ENCODE results near the gene CRYBG1.

CRYBG1 gene

DNA sequence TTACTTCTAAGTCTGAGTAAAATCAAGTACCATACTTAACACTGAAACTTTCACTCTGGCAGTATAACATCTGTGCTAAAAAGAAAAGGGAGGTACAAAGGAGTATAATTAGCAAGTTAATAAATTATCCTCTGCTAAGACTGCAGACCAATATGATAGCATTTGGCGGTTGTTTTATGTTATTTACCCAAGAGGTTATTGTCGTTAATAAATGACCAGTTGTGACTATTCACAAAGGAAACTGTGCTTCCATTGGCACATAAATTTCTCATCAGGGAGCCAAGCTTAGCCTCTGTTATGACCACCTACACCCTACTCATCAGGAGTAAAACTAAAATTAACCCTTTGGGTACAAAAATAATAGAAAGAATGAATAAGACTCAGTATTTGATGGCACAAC is 86.5 kb downstream of the CRYBG1 start:
- Mint-ChIP-seq H3K4me3 (no peak overlapping the region), H3K27ac (no peak overlapping the region), H3K9me3 (no peaks in the 10 kb centered on the region), H3K4me1 (ENCODE audit: low read depth) (peaks cover 15% of the 10 kb centered on the region), H3K27me3 (ENCODE audit: low read depth) (peaks cover 11% of the 10 kb centered on the region), H3K36me3 (ENCODE audit: low read depth) (no peaks in the 10 kb centered on the region)
- DNase-seq (ENCODE audit: low spot score): no peak

DNA sequence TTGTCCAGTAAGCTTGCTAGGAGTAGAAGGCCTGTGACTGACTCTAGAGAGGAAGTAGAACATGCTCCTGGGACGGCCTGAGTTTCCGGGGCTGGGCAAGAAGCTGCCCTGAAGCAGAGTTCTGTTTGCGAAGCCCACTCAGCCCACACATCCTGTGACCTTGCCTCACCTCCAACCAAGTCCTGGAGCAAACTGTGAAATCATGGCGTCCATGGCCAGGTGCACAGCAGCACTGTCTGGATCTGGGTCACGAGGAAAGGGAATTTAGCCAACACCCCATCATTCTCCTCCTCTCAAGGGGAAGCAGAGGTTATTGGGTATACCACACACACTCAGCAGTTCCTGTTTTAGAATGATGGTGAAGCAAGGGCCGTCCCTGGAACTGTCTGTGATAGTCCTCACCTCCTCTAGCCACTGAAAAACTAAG is 87.5 kb downstream of the CRYBG1 start:
- no peaks in the 10 kb centered on the region for H3K36me3 Mint-ChIP-seq (ENCODE audit: low read depth)
- no peaks in the 10 kb centered on the region for H3K9me3 Mint-ChIP-seq
- H3K27me3 Mint-ChIP-seq (ENCODE audit: low read depth): peaks cover under 1% of the 10 kb centered on the region
- H3K4me3 Mint-ChIP-seq: no peak overlapping the region
- DNase-seq (ENCODE audit: low spot score): no peak
- H3K27ac Mint-ChIP-seq: peak overlapping the region; percentile 17
- peaks cover 14% of the 10 kb centered on the region for H3K4me1 Mint-ChIP-seq (ENCODE audit: low read depth)

DNA sequence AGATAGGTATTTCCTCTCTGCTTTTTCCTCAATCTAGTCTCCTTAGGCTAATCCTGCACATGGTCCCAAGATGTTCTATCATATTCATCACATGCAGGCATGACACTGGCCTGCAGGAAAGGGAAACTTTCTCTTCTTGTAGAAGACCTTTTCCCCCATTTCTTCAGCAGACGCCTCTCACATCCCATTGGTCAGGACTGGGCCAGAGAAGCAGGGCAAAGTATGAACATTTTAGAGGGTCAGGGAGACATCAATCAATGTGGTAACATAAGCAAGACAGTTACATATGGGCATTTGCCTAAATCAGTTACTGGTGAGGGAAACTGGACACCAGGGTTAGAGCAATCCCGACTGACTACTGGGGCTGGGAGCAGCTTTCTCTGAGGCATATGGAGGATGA is 90.1 kb downstream of the CRYBG1 start:
- Mint-ChIP-seq H3K4me3 (no peak overlapping the region), H3K27me3 (ENCODE audit: low read depth) (peaks cover 3% of the 10 kb centered on the region), H3K27ac (no peak overlapping the region), H3K4me1 (ENCODE audit: low read depth) (peaks cover 12% of the 10 kb centered on the region), H3K9me3 (no peaks in the 10 kb centered on the region), H3K36me3 (ENCODE audit: low read depth) (no peaks in the 10 kb centered on the region)
- no peak for DNase-seq (ENCODE audit: low spot score)

DNA sequence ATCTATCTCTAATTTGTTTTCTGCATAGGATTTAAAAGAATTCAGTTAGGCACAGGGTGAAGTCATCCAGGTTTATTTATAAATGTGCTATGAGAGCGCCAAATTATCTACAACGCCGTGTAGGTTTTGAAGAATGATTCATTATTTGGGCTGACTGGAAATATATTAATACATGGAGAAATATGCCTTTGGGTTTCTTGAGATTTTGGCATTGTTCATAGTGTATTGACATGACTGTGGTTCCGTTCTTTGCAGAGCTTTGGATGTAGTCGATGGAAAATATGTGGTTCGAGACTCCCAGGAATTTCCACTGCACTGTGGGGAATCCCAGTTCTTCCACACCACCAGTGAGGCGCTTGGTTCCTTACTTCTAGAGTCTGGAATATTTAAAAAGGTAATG is 90.9 kb downstream of the CRYBG1 start:
- no peak for DNase-seq (ENCODE audit: low spot score)
- Mint-ChIP-seq H3K4me1 (ENCODE audit: low read depth) (peaks cover 12% of the 10 kb centered on the region), H3K27ac (no peak overlapping the region), H3K36me3 (ENCODE audit: low read depth) (no peaks in the 10 kb centered on the region), H3K4me3 (no peak overlapping the region), H3K27me3 (ENCODE audit: low read depth) (peaks cover 4% of the 10 kb centered on the region), H3K9me3 (no peaks in the 10 kb centered on the region)

DNA sequence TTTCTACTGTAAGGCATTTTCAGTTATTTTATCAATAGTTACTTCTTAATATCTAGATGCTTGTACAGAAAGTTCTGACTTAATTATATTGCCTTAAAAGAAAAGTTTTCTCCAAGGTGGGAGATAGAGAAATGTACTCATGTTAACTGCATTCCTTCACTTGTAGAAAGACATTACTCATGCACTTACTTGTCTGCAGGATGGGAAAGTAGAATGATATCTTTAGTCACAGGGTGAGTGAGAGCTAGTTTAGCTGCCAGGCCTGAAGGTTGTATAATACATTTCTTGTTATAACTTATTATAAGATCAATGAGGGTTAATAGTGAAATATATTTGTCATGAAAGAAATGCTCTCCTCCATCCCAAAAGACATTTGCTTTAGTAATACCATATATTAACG is 92.1 kb downstream of the CRYBG1 start:
- H3K27me3 Mint-ChIP-seq (ENCODE audit: low read depth): peaks cover 6% of the 10 kb centered on the region
- H3K9me3 Mint-ChIP-seq: no peaks in the 10 kb centered on the region
- no peaks in the 10 kb centered on the region for H3K36me3 Mint-ChIP-seq (ENCODE audit: low read depth)
- no peak overlapping the region for H3K27ac Mint-ChIP-seq
- no peak for DNase-seq (ENCODE audit: low spot score)
- peaks cover 10% of the 10 kb centered on the region for H3K4me1 Mint-ChIP-seq (ENCODE audit: low read depth)
- no peak overlapping the region for H3K4me3 Mint-ChIP-seq

DNA sequence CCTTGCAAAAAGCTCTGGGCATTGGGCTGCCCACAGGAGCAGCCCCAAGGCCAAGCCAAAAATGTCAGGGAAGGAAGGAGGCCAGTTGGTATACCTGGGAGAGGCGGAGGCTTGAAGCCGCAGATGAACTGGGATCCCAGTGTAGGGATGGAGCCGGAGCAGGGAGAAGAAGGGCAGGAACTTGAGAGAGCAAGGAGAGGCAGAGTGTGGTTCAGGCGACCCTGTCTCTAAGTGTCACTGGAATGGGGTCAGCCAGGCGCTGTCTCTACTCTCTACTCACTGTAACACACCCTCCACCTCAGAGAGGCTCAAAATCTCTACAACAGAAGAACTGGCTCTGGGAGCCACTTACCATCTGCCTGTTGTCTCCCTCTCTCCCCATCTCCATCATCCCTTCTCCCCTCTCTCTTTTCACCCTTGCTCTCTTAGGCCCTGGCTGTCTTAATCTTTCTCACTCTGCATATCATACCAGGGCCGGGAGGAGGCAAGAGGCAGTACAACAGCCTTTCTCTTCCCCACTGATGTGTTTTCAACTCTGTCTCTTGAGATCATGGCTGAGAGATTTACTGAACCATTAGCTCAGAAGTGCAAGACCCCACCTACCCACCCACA is 93.3 kb downstream of the CRYBG1 start:
- H3K27ac Mint-ChIP-seq: no peak overlapping the region
- H3K36me3 Mint-ChIP-seq (ENCODE audit: low read depth): no peaks in the 10 kb centered on the region
- no peak overlapping the region for H3K4me3 Mint-ChIP-seq
- no peaks in the 10 kb centered on the region for H3K9me3 Mint-ChIP-seq
- no peaks in the 10 kb centered on the region for H3K4me1 Mint-ChIP-seq (ENCODE audit: low read depth)
- peaks cover 9% of the 10 kb centered on the region for H3K27me3 Mint-ChIP-seq (ENCODE audit: low read depth)
- no peak for DNase-seq (ENCODE audit: low spot score)

DNA sequence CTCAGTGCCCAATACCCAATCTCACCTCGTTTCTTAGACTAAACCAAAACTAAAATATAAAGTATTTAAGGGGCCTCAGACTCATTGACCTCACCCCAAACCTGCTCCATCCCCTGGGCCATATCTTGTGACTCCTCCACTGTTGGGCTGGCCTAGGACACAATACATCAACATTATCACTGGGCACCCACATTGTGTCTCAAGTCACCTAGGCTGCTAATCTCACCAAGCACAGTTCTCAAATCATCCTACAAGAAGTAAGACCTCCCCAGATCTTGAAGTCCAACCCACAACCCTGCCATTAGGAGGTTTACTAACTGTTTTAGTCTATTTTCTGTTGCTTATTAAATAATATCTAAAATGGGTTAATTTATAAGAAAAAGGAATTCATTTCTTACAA is 96.2 kb downstream of the CRYBG1 start:
- no peaks in the 10 kb centered on the region for H3K4me1 Mint-ChIP-seq (ENCODE audit: low read depth)
- no peaks in the 10 kb centered on the region for H3K36me3 Mint-ChIP-seq (ENCODE audit: low read depth)
- no peak overlapping the region for H3K4me3 Mint-ChIP-seq
- H3K27ac Mint-ChIP-seq: no peak overlapping the region
- H3K9me3 Mint-ChIP-seq: no peaks in the 10 kb centered on the region
- peaks cover 9% of the 10 kb centered on the region for H3K27me3 Mint-ChIP-seq (ENCODE audit: low read depth)
- DNase-seq (ENCODE audit: low spot score): no peak

DNA sequence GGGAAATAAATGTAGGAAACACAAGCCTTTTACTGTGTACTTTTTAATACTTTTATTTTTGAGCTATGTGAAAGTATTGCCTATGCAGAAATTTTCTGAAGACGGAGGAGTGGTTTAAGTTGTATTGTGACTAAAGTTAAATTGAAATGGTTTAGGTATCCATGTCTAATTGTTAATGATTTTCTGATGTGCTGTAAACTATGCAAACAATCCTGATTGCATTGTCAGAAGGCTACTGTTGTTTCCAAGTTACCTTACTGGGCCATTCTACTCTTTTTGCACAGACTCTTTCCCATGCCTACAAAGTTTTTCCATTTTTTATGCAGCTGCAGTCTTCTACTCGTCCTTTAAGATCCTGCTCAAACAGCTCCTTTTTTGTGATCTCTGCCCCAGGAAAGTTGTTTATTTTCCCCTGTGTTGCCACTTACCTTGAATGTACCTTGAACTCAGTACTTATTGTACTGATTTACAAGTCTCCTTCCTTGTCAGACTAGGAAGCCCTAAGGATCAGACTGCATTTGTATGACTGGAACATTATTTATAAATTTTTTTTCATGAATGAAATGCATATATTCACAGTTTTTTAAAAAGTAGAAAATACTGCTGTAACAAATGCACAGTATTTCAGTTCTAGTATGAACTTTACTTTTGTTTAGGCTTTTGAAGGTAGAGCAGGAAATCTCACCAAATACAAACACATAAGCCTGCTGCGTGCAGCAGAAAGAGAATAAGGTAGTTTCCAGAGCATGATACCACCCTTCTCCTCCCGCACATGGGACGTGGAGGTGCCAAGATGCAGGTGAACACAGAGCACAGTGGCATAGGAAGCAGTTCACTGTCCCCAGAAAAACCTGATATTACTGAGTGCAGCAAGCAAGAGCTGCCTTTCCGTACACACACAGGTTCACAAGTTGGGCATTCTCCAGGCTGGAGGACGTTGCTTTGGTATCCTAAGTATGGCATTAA is 97.8 kb downstream of the CRYBG1 start:
- no peaks in the 10 kb centered on the region for H3K9me3 Mint-ChIP-seq
- peaks cover 12% of the 10 kb centered on the region for H3K27me3 Mint-ChIP-seq (ENCODE audit: low read depth)
- no peaks in the 10 kb centered on the region for H3K36me3 Mint-ChIP-seq (ENCODE audit: low read depth)
- DNase-seq (ENCODE audit: low spot score): no peak
- H3K4me1 Mint-ChIP-seq (ENCODE audit: low read depth): no peaks in the 10 kb centered on the region
- H3K4me3 Mint-ChIP-seq: no peak overlapping the region
- no peak overlapping the region for H3K27ac Mint-ChIP-seq

DNA sequence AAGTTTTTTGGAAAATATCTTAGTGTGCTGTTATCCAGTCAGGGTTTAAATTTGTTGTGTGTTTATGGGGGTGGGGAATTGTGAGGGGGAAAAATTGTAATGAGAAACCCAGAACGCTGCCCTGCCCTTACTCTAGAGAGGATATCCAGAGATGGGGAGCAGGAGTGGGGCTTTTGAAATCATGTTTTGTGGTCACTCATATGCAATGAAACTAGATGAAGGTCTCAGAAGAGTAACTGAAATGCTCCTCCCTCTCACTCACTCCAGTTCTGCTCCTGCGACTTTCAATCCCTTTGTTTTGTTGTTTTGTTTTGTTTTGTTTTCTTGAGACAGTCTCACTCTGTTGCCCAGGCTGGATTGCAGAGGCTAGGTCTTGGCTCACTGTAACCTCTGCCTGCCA is 100.0 kb downstream of the CRYBG1 start:
- H3K4me3 Mint-ChIP-seq: no peak overlapping the region
- no peaks in the 10 kb centered on the region for H3K36me3 Mint-ChIP-seq (ENCODE audit: low read depth)
- no peaks in the 10 kb centered on the region for H3K9me3 Mint-ChIP-seq
- H3K27ac Mint-ChIP-seq: no peak overlapping the region
- no peaks in the 10 kb centered on the region for H3K4me1 Mint-ChIP-seq (ENCODE audit: low read depth)
- peaks cover 17% of the 10 kb centered on the region for H3K27me3 Mint-ChIP-seq (ENCODE audit: low read depth)
- no peak for DNase-seq (ENCODE audit: low spot score)

DNA sequence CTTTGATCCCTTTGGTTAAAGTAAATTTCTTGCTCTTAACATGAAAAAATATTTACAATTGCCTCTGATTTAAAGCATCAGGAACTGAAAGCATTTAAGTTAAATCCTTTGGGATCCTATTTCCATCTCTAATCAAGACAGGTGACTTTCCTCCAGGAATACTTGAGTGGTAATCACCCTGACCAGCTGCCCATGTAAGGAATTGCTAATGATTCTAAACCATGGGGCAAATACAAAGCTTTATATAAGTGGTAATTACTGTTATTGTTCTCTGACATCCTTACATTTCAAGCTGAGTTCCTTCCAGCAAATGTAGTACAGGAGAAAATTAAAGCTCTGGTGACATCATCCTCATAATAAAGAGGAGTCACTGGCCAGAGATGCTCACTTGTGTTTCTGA is 100.6 kb downstream of the CRYBG1 start:
- DNase-seq (ENCODE audit: low spot score): no peak
- Mint-ChIP-seq H3K9me3 (no peaks in the 10 kb centered on the region), H3K27me3 (ENCODE audit: low read depth) (peaks cover 22% of the 10 kb centered on the region), H3K4me1 (ENCODE audit: low read depth) (no peaks in the 10 kb centered on the region), H3K36me3 (ENCODE audit: low read depth) (no peaks in the 10 kb centered on the region), H3K27ac (no peak overlapping the region), H3K4me3 (no peak overlapping the region)

DNA sequence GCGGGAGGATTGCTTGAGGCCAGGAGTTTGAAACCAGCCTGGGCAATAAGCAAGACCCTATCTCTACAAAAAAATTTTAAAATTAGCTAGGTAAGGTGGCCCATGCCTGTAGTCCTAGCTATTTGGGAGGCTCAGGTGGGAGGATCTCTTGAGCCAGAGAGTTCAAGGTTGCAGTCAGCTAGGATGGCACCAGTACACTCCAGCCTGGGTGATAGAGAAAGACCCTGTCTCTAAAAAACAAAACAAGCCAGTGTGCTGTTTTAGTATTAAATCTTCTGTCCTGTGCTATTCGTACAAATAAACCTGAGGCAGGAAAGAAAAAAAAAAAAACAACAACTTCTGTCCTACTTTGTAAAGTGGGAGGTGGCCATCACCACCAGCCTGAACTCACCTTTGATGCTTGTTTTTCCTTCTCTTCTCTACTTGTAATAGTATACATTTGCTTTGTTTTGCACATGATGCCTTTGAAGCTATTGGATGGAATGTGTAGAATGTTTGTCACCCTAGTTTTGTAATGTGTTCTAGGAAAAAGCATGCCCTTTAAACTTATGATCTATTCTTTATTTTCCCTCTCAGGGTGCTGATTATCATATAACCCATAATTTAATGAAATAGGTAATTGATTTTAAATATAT is 102.5 kb downstream of the CRYBG1 start:
- H3K9me3 Mint-ChIP-seq: no peaks in the 10 kb centered on the region
- no peak overlapping the region for H3K27ac Mint-ChIP-seq

DNA sequence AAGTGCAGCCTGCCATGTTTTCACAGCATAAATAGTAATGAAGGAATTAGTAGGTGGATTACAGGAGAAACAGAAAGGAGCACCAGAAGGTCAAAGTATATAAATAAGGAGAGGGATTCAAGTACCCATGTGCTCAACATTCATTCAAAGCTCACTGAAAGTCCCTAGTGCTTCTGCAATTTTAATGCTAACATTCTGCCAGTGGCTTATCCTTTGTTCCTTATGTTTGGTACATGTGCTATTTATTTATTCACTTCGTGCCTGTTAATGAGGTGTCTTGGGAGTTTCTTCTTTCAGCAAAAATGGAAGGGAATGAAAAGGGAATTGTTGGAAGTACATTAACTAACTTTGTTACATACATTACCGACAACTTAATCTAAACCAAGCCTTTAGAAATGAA is 105.7 kb downstream of the CRYBG1 start:
- no peaks in the 10 kb centered on the region for H3K9me3 Mint-ChIP-seq
- peaks cover 26% of the 10 kb centered on the region for H3K27me3 Mint-ChIP-seq (ENCODE audit: low read depth)
- no peak overlapping the region for H3K4me3 Mint-ChIP-seq
- H3K27ac Mint-ChIP-seq: no peak overlapping the region
- DNase-seq (ENCODE audit: low spot score): no peak
- no peaks in the 10 kb centered on the region for H3K4me1 Mint-ChIP-seq (ENCODE audit: low read depth)
- H3K36me3 Mint-ChIP-seq (ENCODE audit: low read depth): no peaks in the 10 kb centered on the region

More for the DNA sequence above, 102.5 kb downstream of the CRYBG1 start:
- H3K27me3 Mint-ChIP-seq (ENCODE audit: low read depth): peaks cover 28% of the 10 kb centered on the region
- H3K36me3 Mint-ChIP-seq (ENCODE audit: low read depth): no peaks in the 10 kb centered on the region
- no peaks in the 10 kb centered on the region for H3K4me1 Mint-ChIP-seq (ENCODE audit: low read depth)
- H3K4me3 Mint-ChIP-seq: no peak overlapping the region
- no peak for DNase-seq (ENCODE audit: low spot score)

DNA sequence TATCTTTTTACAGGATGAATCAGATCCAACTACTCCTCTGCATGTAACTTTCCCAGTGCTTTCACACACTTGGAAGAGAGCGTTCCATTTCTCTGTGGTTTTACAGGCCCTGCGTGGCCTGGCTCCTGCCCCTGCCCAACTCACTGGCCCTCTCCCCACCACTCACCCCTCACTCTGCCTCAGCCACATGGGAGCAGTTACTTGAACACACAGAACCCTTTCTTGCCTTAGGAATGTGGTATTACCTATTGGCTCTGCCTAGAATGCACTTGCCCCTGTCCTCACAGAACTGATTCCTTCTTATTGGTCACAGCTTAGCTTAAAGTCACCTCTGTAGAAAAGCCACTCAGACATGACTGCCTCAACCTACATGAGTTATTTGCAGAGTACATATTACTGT is 108.4 kb downstream of the CRYBG1 start:
- H3K4me1 Mint-ChIP-seq (ENCODE audit: low read depth): no peaks in the 10 kb centered on the region

DNA sequence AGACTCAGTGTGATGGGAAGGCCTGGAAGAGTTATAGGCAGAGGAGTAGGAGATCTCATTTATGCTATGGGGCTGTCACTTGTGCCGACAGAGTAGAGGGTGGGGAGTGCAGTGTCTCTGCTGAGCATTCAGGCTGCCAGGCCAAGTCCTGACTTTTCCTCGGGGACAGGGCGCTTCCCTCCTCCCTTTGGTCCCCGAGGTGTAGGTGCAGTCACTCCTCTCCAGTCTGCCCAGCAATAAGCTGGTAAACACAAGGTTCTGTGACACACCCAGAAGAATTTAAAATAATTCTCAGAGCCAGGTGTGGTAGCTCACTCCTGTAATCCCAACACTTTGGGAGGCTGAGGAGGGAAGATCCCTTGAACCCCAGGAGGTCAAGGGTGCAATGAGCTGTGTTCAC is 109.4 kb downstream of the CRYBG1 start:
- DNase-seq (ENCODE audit: low spot score): no peak
- Mint-ChIP-seq H3K36me3 (ENCODE audit: low read depth) (no peaks in the 10 kb centered on the region), H3K27me3 (ENCODE audit: low read depth) (peaks cover 19% of the 10 kb centered on the region), H3K4me1 (ENCODE audit: low read depth) (no peaks in the 10 kb centered on the region), H3K27ac (no peak overlapping the region), H3K9me3 (no peaks in the 10 kb centered on the region), H3K4me3 (no peak overlapping the region)

More for the DNA sequence above, 108.4 kb downstream of the CRYBG1 start:
- Mint-ChIP-seq H3K27me3 (ENCODE audit: low read depth) (peaks cover 21% of the 10 kb centered on the region), H3K4me3 (no peak overlapping the region), H3K9me3 (no peaks in the 10 kb centered on the region), H3K27ac (no peak overlapping the region), H3K36me3 (ENCODE audit: low read depth) (no peaks in the 10 kb centered on the region)
- DNase-seq (ENCODE audit: low spot score): no peak

All from T-helper 2 cell treated with Interferon-gamma antibody and Interleukin-4, amounts not matched to agents 5 μg/mL and 100 μg/mL, for 36 hours (primary cell).